Neural progenitor cell (in vitro differentiated cells): ENCODE results near the gene CCDC7.

Experiments
- CTCF ChIP-seq: fragments of 200-600 bp; sonication (generic); IDR thresholded peaks from 2 replicates; pipeline ENCODE4 v1.5.1; 2017; ENCODE audit warnings: antibody characterized with exemption, mild to moderate bottlenecking
- EZH2 ChIP-seq: fragments of 200-600 bp; sonication (generic); IDR thresholded peaks from 2 replicates; pipeline ENCODE4 v1.6.1; 2017; ENCODE audit warnings: antibody characterized with exemption, mild to moderate bottlenecking, moderate library complexity

GRCh38 chr10:32412499-32412853 is 33.5 kb upstream of the CCDC7 start:
- TF ChIP-seq CTCF (no peak), EZH2 (no peak)
